ENCODE results near the gene OR2W1.

OR2W1 gene, protein sequence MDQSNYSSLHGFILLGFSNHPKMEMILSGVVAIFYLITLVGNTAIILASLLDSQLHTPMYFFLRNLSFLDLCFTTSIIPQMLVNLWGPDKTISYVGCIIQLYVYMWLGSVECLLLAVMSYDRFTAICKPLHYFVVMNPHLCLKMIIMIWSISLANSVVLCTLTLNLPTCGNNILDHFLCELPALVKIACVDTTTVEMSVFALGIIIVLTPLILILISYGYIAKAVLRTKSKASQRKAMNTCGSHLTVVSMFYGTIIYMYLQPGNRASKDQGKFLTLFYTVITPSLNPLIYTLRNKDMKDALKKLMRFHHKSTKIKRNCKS

DNA sequence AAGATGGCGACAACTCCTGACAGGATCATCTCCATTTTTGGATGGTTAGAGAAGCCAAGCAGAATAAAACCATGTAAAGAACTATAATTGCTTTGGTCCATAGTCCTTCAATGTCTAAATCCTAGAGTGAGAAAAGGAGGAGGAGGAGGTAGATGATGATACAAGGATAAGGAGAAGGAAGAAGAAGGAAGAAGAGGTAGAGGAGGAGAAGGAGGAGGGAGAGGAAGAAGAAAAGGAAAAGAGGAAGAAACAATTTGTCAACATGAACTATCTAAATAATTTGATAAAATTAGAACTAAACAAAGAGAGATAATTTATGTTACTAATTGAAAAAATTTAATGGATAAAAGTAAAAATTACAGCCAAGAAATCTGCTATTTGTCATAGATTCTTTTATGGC lies at the start of gene OR2W1:
OR2W1 (minus strand) TSS at position 101 of the 400 bp plus-strand sequence; CDS start at position 101, 0 bp downstream.
- DNase-seq, result no peak

DNA sequence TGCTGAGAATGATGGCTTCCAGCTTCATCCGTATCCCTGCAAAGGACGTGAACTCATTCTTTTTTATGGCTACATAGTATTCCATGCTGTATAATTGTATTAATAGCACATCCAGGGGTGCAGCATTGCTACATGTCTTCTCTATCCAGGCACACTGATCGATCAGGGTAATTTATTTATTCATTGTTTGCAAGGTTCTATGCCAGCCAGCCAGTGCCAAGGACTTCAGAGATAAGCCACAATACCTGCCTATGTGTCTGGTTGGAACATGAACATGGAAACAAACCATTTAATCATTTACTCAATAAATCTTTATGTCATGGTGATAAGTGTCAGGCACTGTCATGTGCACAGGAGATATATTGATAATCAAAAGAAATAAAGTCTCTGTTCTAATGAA lies 48.0 kb upstream of the OR2W1 start:
- DNase-seq, result no peak

- no peak for DNase-seq
Measured at GRCh38 chr6:29087213-29087612, 42.2 kb upstream of the OR2W1 start, which contains the start of gene OR2B3. TSS of gene OR2B3 (minus strand) at chr6:29087313. CDS start at chr6:29087248, 65 bp downstream.

DNA sequence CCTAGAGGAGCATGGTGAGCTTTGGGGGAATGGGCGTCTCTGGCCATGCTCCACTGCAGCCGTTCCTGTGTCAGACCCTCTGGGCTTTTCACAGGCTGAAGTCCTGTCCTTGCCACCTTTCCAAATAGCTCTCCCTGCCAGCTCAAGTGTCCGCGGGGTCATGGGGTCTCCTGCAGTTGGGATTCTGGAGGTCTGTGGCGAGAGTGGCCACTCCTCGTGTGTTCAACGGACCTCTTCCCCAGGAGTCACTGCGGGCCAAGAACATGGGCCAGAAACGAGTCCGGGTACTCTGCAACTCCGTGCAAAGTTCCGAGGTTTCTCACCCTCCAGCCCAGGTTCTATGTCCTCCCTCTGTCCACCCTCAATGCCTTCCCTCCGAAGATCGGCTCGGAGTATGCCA lies 37.5 kb upstream of the OR2W1 start:
- DNase-seq, result no peak

DNA sequence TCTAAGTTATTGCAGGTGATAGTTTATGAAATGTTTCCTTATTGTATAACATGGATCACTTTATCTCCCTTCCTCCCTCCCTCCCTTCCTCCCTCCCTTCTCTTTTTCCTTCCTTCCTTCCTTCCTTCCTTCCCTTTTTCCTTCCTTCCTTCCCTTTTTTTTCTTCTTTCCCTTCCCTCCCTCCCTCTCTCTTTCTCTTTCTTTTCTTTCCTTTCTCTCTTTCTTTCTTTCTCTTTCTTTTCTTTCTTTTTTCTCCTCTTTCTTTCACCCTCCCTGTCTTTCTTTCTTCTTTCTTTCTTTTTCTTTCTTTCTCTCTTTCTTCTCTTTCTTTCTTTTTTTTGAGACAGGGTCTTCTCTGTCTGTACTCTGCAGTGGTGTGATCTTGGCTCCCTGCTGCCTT lies 36.3 kb upstream of the OR2W1 start:
- no peak for DNase-seq

DNA sequence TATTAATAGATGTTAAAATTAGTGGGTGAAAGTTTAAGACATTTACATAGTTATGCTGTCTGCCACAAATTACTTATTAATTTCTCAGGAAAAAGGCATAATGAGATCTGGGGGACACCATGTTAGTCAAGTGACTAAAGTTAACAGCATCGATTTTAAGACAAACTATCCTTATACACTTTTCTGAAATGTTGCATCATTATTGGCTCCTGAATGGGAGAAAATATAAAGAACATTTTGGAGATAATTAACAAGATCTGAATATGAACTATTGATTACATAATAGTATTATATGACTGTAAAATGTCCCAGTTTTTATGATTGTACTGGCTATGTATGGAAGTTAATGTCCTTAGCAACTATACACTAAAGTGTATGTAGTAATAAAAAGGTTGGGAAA lies 34.2 kb upstream of the OR2W1 start:
- no peak for DNase-seq

DNA sequence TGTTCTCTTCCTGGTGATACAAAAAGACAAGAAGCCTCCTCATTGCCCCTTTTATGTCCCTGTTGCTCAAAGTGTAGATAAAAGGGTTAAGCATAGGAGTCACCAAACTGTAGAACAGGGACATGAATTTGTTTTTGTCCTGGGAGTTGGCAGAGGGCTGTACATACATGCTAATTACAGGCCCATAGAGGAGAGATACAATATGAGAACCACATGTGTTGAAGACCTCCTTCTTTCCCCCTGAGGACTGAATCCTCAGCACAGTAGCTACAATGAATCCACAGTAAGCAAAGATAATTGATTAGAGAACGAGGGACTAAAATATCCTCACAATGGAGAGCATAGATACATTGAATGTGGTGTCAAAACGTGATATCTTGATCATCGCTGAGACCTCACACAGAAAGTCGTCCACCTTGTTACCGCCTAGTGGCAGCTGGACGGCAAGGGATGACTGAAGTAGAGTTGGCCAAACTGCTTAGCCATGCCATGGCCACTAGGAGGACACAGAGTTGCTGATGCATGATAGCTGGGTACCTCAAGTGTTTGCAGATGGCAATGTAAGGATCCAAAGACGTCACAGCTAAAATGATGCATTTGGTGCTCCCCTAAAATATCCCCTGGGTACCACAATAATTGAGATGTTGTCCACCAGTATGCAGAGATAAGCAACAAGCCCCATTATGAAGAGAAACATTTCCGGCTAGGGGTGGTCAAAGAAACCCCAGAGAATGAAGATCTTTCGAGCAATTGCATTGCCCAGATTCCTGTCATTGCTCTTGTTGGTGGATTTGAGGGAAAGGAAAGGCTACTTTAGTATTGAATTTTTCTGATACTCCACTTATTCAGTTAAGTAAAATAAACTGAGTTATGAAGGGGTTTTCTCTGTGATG lies 27.1 kb upstream of the OR2W1 start:
- no peak for DNase-seq

DNA sequence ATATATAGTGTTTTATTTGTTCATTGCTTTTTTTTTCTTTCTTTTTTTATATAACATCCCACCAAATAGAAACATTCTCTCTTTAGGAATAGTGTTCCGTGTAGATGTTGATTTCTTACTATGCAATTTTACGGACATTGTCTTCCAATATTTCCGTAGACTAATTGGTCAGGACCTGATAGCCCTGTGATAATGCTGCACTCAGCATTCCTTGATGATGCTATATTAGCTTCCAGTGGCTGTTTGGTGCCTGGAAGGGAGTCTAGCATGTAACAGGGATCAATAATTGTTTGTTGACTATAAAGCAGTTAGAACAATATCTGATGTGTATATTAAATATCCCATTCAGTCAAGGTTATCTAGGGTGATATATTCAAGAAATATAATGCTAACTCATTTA lies 6.7 kb upstream of the OR2W1 start:
- no peak for DNase-seq

GRCh38 chr6:29035951-29036350 lies 9.0 kb downstream of the OR2W1 start:
- DNase-seq, result no peak

DNA sequence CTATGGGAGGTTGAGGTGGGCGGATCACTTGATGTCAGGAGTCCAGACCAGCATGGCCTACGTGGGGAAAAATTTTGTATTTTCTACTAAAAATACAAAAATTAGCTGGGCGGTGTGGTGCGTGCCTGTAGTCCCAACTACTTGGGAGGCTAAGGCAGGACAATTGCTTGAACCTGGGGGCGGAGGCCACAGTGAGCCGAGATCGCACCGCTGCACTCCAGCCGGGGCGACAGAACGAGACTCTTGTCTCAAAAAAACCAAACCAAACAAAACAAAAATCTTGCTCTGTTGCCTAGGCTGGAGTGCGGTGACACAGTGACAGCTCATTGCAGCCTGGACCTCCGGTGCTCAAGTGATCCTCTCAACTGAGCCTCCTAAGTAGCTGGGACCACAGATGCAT lies 16.2 kb downstream of the OR2W1 start:
- no peak for DNase-seq

DNA sequence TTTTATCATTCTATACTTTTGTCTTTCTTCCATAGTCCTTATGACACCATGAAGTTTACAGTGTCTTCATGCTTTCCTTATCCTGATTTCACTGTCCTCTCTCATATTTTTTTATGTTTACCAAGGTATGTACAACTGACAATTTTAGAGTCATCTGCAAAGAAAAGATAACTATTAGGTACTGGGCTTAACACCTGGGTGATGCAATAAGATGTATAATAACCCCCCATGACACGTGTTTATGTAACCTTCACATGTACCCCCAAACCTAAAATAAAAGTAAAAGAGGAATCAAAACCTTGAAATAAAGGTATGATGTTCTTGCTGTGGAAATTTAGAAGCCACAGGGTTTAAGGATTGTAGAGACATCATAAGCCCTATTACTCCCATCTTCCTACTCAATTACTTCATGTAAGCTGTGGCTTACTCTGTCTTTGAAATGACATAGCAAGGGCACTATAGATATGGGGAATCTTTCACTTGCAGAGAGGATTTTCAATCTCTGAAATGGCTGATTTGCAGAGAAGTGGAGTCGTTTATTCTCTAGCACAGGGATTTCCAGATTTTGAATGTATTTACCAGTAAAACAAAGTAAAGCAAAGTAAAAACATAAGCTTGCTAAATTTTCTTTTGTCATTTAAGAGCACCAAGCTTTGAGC lies 18.9 kb downstream of the OR2W1 start:
- no peak for DNase-seq

DNA sequence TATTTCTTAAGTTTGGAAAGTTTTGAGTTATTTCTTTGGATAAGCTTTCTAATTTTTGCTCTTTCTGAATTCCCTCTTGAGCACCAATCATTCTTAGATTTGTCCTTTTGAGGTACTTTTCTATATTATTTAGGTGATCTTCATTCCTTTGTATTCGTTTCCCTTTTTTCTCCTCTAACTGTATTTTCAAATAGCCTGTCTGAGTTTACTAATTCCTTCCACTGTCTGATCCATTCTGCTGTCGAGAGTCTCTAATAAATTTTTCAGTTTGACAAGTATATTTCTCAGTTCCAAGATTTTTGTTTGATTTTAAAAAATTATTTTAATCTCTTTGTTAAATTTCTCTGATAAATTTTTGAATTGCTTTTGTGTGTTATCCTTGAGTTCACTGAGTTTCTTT lies 23.5 kb downstream of the OR2W1 start:
- no peak for DNase-seq

- DNase-seq, result no peak
Measured at GRCh38 chr6:29019629-29020028, 25.3 kb downstream of the OR2W1 start.

GRCh38 chr6:29017428-29017802 lies 27.6 kb downstream of the OR2W1 start:
- DNase-seq, result no peak

GRCh38 chr6:29016559-29017427 lies 28.2 kb downstream of the OR2W1 start:
- DNase-seq, result peak; percentile 70

- DNase-seq, result no peak
Measured at GRCh38 chr6:29014729-29015608, 30.0 kb downstream of the OR2W1 start.

GRCh38 chr6:29011276-29011734 lies 33.7 kb downstream of the OR2W1 start:
- no peak for DNase-seq

- no peak for DNase-seq
Measured at GRCh38 chr6:29009358-29009757, 35.6 kb downstream of the OR2W1 start.

DNA sequence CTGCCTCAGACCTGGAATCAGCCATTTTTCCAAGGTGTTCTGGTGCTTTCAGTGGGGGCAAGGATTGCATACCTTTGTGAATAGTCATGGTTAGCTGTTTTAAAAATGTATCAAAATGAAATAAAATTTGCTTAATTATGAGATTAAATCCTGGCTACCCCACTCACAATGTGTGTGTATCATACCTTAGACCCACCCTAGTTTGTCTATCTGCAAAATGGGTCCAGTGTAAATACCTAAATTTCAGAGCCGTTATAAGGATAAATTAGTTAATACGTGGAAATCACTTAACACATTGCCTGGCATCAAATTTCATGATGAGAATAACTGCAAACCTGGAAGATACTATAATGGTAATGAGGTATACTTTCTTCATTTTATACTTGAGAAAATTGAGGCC lies 36.9 kb downstream of the OR2W1 start:
- no peak for DNase-seq

DNA sequence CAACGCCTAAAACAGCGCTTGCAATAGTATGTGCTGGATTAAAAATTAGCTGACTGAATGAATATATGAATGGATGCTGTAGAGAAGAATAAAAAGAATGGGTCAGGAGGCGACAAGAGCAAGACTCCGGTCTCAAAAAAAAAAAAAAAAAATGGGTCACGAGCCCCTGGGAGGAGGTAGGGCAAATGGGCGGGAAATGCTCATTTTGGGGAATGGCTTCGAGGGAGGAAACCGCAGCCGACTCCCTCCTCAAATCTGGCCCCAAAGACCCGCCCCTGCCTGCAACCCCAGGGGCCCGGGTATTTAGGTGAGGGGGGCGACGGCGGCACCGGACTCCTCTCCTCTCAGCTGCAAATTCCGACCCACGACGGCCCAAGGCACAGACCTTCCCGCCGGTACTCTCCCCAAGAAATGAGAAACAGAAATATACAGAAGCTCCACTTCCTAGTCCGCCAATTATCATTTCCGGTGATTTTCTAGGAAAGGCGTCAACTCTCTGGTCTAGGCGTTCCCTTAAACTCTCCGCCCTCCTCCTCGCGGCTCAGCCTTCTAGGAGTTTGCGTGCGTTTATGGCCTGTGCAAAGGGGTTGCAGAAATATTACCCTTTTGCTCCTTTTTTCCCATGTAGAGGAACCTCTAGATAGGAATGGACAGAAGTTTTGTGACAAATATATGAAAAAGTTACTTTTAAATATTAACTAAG lies 39.6 kb downstream of the OR2W1 start, which contains the start of gene ZNF311:
ZNF311 (minus strand) TSS at position 133 of the 703 bp plus-strand sequence. CDS start 1,361 bp downstream, outside the sequence.
- no peak for DNase-seq
